Esophagus muscularis mucosa (tissue), 3 donors: Measurements from ENCODE around the gene COPRS.

Experiments
- CTCF ChIP-seq, 3 experiments: fragments of 200-600 bp in 2 of 3; fragments of 450-650 bp in 1 of 3; sonication (generic) in 2 of 3; IDR thresholded peaks; one replicate each; pipeline ENCODE4 v1.5.1; 2017 to 2019; ENCODE audit warnings: antibody characterized with exemption in 3 of 3, mild to moderate bottlenecking in 2 of 3, moderate library complexity in 1 of 3
- POLR2A ChIP-seq: fragments of 450-650 bp; IDR thresholded peaks from one replicate; pipeline ENCODE4 v1.6.1; 2017; ENCODE audit warnings: antibody characterized with exemption, moderate library complexity, mild to moderate bottlenecking, low read depth
- POLR2AphosphoS5 ChIP-seq, 2 donors: sonication (generic); formaldehyde crosslinking; IDR thresholded peaks; one replicate each; pipeline ENCODE4 v1.6.1; 2017; ENCODE audit warnings: antibody characterized with exemption in 2 of 2

DNA sequence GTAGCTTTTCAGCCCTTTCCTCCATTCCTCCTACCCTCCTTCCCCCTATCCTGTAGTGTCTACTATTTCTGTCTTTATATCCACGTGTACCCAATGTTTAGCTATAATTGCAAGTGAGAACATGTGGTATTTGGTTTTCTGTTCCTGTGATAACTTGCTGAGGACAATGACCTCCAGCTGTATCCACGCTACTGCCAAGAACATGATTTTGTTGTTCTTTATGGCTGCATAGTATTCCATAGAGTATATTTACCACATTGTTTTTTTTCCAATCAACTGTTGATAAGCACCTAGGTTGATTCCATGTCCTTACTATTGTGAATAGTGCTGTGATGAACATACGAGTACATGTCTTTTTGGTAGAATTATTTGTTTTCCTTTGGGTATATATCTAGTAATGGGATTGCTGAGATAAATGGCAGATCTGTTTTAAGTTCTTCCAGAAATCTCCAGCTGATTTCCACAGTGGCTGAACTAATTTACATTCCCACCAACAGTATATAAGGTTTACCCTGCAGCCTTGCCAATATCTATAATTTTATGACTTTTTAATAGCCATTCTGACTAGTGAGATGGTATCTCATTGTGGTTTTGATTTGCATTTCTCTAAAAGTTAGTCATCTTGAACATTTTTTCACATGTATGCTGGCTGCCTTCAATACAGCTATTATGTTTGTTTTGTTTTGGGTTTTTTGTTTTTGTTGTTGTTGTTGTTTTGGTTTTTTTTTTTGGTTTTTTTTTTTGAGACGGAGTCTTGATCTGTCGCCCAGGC, 10.9 kb upstream of the COPRS start:
- no peak for TF ChIP-seq POLR2A
- no peak for TF ChIP-seq CTCF (IDR thresholded peaks at IDR 0.05)
- no peak for TF ChIP-seq POLR2AphosphoS5 (IDR thresholded peaks at IDR 0.05)
